GM23248 (cell line): ENCODE results near the gene OR51G1. TPM values are rescaled to one million over a fixed set of nuclear protein-coding genes. Genes with fewer than 3 reads are reported as not detected.
A peak's percentile ranks its signal among the peaks of the same experiment; 100 is the strongest.

Experiments
- DNase-seq: peaks from one replicate; pipeline ENCODE4 v3.0.0-alpha.2; 2015
- H2AFZ ChIP-seq: fragments of 200-600 bp; sonication (generic); 2 replicates; pipeline ENCODE4 v1.6.1; 2016; ENCODE audit warnings: antibody characterized with exemption
- H3F3A ChIP-seq: fragments of 200-600 bp; sonication (generic); 2 replicates; pipeline ENCODE4 v1.6.1; 2016; ENCODE audit warnings: mild to moderate bottlenecking, antibody characterized with exemption, mixed run types; ENCODE audit not compliant: insufficient read depth
- H3K27ac ChIP-seq: fragments of 200-600 bp; sonication (generic); 2 replicates; pipeline ENCODE4 v1.5.1; 2016; ENCODE audit warnings: mild to moderate bottlenecking
- H3K27me3 ChIP-seq: fragments of 200-600 bp; sonication (generic); replicated peaks from 2 replicates; pipeline ENCODE4 v1.6.1; 2016; ENCODE audit warnings: mild to moderate bottlenecking; ENCODE audit not compliant: insufficient read depth
- H3K36me3 ChIP-seq: fragments of 200-600 bp; sonication (generic); 2 replicates; pipeline ENCODE4 v1.6.1; 2016; ENCODE audit warnings: low read depth, mild to moderate bottlenecking
- H3K4me1 ChIP-seq: fragments of 200-600 bp; sonication (generic); 2 replicates; pipeline ENCODE4 v1.6.1; 2016; ENCODE audit warnings: mild to moderate bottlenecking; ENCODE audit not compliant: insufficient read depth
- H3K4me2 ChIP-seq: fragments of 200-600 bp; sonication (generic); one replicate; pipeline ENCODE4 v1.6.1; 2016; ENCODE audit warnings: mild to moderate bottlenecking; ENCODE audit not compliant: unreplicated experiment
- H3K4me3 ChIP-seq: fragments of 200-600 bp; sonication (generic); 2 replicates; pipeline ENCODE4 v1.5.1; 2016; ENCODE audit warnings: mild to moderate bottlenecking
- H3K79me2 ChIP-seq: fragments of 200-600 bp; sonication (generic); 2 replicates; pipeline ENCODE4 v1.6.1; 2016; ENCODE audit warnings: mild to moderate bottlenecking; ENCODE audit not compliant: insufficient read depth
- H3K9ac ChIP-seq: fragments of 200-600 bp; sonication (generic); 2 replicates; pipeline ENCODE4 v1.6.1; 2016; ENCODE audit warnings: mild to moderate bottlenecking
- H3K9me2 ChIP-seq: fragments of 200-600 bp; sonication (generic); 2 replicates; pipeline ENCODE4 v1.6.1; 2016; ENCODE audit warnings: mixed run types, mild to moderate bottlenecking, moderate library complexity; ENCODE audit not compliant: insufficient read depth
- H3K9me3 ChIP-seq: fragments of 200-600 bp; sonication (generic); one replicate; pipeline ENCODE4 v1.6.1; 2017; ENCODE audit warnings: low read depth
- H4K20me1 ChIP-seq: fragments of 200-600 bp; sonication (generic); 2 replicates; pipeline ENCODE4 v1.6.0; 2016; ENCODE audit not compliant: insufficient read depth
- EZH2 ChIP-seq: fragments of 200-600 bp; sonication (generic); IDR thresholded peaks from 2 replicates; pipeline ENCODE4 v1.6.1; 2018; ENCODE audit warnings: antibody characterized with exemption, mild to moderate bottlenecking; ENCODE audit not compliant: insufficient read depth, poor library complexity, severe bottlenecking
- EZH2phosphoT487 ChIP-seq: fragments of 200-600 bp; sonication (generic); IDR thresholded peaks from 2 replicates; pipeline ENCODE4 v1.6.1; 2018; ENCODE audit warnings: antibody characterized with exemption, moderate library complexity, mild to moderate bottlenecking, low read depth; ENCODE audit not compliant: insufficient read depth
- WGBS, 2 experiments: methylation state at CpG; one replicate each; pipeline ENCODE4 v1.1.6; 2015 to 2017; ENCODE audit warnings: low lambda C conversion rate in 2 of 2, low coverage in 1 of 2; ENCODE audit errors: missing lambda C conversion rate in 2 of 2; 5-methylcytosine and 5-hydroxymethylcytosine counted together
- in situ Hi-C: fragments of 300-500 bp; cut with MboI; formaldehyde crosslinking; loops from 2 replicates; pipeline ENCODE4 v1.15.0; 2020
- polyA plus RNA-seq: library from polyadenylated mRNA; unstranded; fragments of >200 nt; fragmentation: Nextera tagmentation; extraction: Ambion mirVana; gene quantifications from 2 replicates; pipeline ENCODE4 v1.2.1, GENCODE V29; 2016
- total RNA-seq: library from RNA; depleted of rRNA; stranded (reverse); fragments of >200 nt; shearing (Covaris generic); gene quantifications from 2 replicates; pipeline ENCODE4 v1.2.3, GENCODE V29; 2014; rRNA removed

The OR51G1 gene
- total and polyA plus RNA-seq, 2 experiments from 2014 or later = not detected

GRCh38 chr11:4881860-4882500, 42.2 kb downstream of the OR51G1 start, which contains the start of gene OR51T1:
OR51T1 (plus strand) TSS chr11:4881900; CDS start chr11:4881900, 0 bp downstream.
- H3K4me1 ChIP-seq = no peaks in the 10 kb centered on the region
- no peak within 1 kb of the TSS for H3K4me3 ChIP-seq
- no peaks in the 10 kb centered on the region for H3K9me2 ChIP-seq
- H3K79me2 ChIP-seq = no peaks in the 10 kb centered on the region
- TF ChIP-seq EZH2phosphoT487 = no peak
- TF ChIP-seq EZH2 = no peak
- no peak within 1 kb of the TSS for H3K9ac ChIP-seq
- no peak for DNase-seq
- H3K36me3 ChIP-seq = no peaks in the 10 kb centered on the region
- H2AFZ ChIP-seq = no peak within 1 kb of the TSS
- no peaks in the 10 kb centered on the region for H3K9me3 ChIP-seq
- in situ Hi-C loops = no loop called here
- H3K27ac ChIP-seq = no peak within 1 kb of the TSS
- no peaks in the 10 kb centered on the region; the same call in 1 of the 2 replicates for H3K27me3 ChIP-seq
- no peaks in the 10 kb centered on the region for H3F3A ChIP-seq
- no peak within 1 kb of the TSS for H3K4me2 ChIP-seq
- WGBS, 2 experiments = 33 to 36% methylated on average over 8 of the region's 8 CpGs
- no peaks in the 10 kb centered on the region for H4K20me1 ChIP-seq

DNA sequence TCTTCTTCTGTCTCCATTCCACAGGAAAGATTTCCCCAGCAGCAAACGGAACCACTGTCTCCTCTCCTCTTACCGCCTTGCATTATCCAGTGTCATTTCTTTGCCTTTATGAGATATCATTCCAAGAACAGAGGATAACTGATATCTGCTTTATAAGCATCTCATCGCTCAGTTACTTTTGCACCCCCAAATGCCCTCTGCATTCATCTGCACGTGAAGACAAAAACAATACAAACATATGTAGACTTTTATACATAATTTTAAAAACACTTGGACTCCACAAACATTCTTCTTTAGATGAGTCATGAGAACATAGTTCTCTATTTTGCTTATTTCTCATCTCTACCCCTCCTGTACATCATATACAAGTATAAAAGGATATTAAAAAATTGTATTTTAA, 43.0 kb downstream of the OR51G1 start:
- Histone ChIP-seq H3K9me3 (no peaks in the 10 kb centered on the region), H3F3A (no peaks in the 10 kb centered on the region), H3K36me3 (no peaks in the 10 kb centered on the region), H3K4me3 (no peak overlapping the region), H3K4me2 (no peak overlapping the region), H3K27ac (no peak overlapping the region), H3K9ac (no peak overlapping the region), H3K9me2 (no peaks in the 10 kb centered on the region), H2AFZ (no peak overlapping the region), H3K79me2 (no peaks in the 10 kb centered on the region), H4K20me1 (no peaks in the 10 kb centered on the region), H3K4me1 (no peaks in the 10 kb centered on the region), H3K27me3 (no peaks in the 10 kb centered on the region; the same call in 1 of the 2 replicates)
- in situ Hi-C loops = no loop called here
- TF ChIP-seq EZH2phosphoT487 = no peak
- no peak for TF ChIP-seq EZH2
- 19 to 25% methylated on average over 4 of the region's 4 CpGs for WGBS, 2 experiments
- peak; percentile 2 for DNase-seq

Other genes with a start within 250 kb of the OR51G1 start
- not detected in 2 replicates for gene OR51E2, start 226.5 kb downstream of the OR51G1 start, total RNA-seq
- not detected in 2 replicates for gene OR51E2, start 226.5 kb downstream of the OR51G1 start, polyA plus RNA-seq
- gene MMP26, start 219.6 kb downstream of the OR51G1 start, total RNA-seq = not detected in 2 replicates
- not detected in 2 replicates for gene MMP26, start 219.6 kb downstream of the OR51G1 start, polyA plus RNA-seq
- gene OR51F1, start 154.4 kb downstream of the OR51G1 start, total RNA-seq = not detected in 2 replicates
- gene OR51F1, start 154.4 kb downstream of the OR51G1 start, polyA plus RNA-seq = not detected in 2 replicates
- gene OR52R1, start 120.0 kb downstream of the OR51G1 start, total RNA-seq = not detected in 2 replicates
- not detected in 2 replicates for gene OR52R1, start 120.0 kb downstream of the OR51G1 start, polyA plus RNA-seq
- gene OR51F2, start 103.0 kb downstream of the OR51G1 start, total RNA-seq = not detected in 2 replicates
- gene OR51F2, start 103.0 kb downstream of the OR51G1 start, polyA plus RNA-seq = not detected in 2 replicates
- gene OR51S1, start 75.1 kb downstream of the OR51G1 start, total RNA-seq = not detected in 2 replicates
- not detected in 2 replicates for gene OR51S1, start 75.1 kb downstream of the OR51G1 start, polyA plus RNA-seq
- not detected in 2 replicates for gene OR51T1, start 42.4 kb downstream of the OR51G1 start, total RNA-seq
- not detected in 2 replicates for gene OR51T1, start 42.4 kb downstream of the OR51G1 start, polyA plus RNA-seq
- not detected in 2 replicates for gene OR51A7, start 20.6 kb downstream of the OR51G1 start, total RNA-seq
- gene OR51A7, start 20.6 kb downstream of the OR51G1 start, polyA plus RNA-seq = not detected in 2 replicates
- not detected in 2 replicates for gene OR51G2, start 5.0 kb downstream of the OR51G1 start, total RNA-seq
- gene OR51G2, start 5.0 kb downstream of the OR51G1 start, polyA plus RNA-seq = not detected in 2 replicates
- not detected in 2 replicates for gene OR51A4, start 23.3 kb upstream of the OR51G1 start, total RNA-seq
- gene OR51A4, start 23.3 kb upstream of the OR51G1 start, polyA plus RNA-seq = not detected in 2 replicates
- gene OR51A2, start 31.4 kb upstream of the OR51G1 start, total RNA-seq = not detected in 2 replicates
- gene OR51A2, start 31.4 kb upstream of the OR51G1 start, polyA plus RNA-seq = not detected in 2 replicates
- gene OR51L1, start 70.5 kb upstream of the OR51G1 start, total RNA-seq = not detected in 2 replicates
- not detected in 2 replicates for gene OR51L1, start 70.5 kb upstream of the OR51G1 start, polyA plus RNA-seq
- gene OR52J3, start 122.2 kb upstream of the OR51G1 start, total RNA-seq = not detected in 2 replicates
- not detected in 2 replicates for gene OR52J3, start 122.2 kb upstream of the OR51G1 start, polyA plus RNA-seq
- not detected in 2 replicates for gene OR52E2, start 135.3 kb upstream of the OR51G1 start, total RNA-seq
- not detected in 2 replicates for gene OR52E2, start 135.3 kb upstream of the OR51G1 start, polyA plus RNA-seq
- gene OR52E1, start 145.2 kb upstream of the OR51G1 start, total RNA-seq = not detected in 2 replicates
- gene OR52E1, start 145.2 kb upstream of the OR51G1 start, polyA plus RNA-seq = not detected in 2 replicates
- gene OR52A5, start 214.0 kb upstream of the OR51G1 start, total RNA-seq = not detected in 2 replicates
- gene OR52A5, start 214.0 kb upstream of the OR51G1 start, polyA plus RNA-seq = not detected in 2 replicates
- not detected in 2 replicates for gene OR52A1, start 230.4 kb upstream of the OR51G1 start, total RNA-seq
- gene OR52A1, start 230.4 kb upstream of the OR51G1 start, polyA plus RNA-seq = not detected in 2 replicates